Measurements from ENCODE around the gene CCDC9B.

DNA sequence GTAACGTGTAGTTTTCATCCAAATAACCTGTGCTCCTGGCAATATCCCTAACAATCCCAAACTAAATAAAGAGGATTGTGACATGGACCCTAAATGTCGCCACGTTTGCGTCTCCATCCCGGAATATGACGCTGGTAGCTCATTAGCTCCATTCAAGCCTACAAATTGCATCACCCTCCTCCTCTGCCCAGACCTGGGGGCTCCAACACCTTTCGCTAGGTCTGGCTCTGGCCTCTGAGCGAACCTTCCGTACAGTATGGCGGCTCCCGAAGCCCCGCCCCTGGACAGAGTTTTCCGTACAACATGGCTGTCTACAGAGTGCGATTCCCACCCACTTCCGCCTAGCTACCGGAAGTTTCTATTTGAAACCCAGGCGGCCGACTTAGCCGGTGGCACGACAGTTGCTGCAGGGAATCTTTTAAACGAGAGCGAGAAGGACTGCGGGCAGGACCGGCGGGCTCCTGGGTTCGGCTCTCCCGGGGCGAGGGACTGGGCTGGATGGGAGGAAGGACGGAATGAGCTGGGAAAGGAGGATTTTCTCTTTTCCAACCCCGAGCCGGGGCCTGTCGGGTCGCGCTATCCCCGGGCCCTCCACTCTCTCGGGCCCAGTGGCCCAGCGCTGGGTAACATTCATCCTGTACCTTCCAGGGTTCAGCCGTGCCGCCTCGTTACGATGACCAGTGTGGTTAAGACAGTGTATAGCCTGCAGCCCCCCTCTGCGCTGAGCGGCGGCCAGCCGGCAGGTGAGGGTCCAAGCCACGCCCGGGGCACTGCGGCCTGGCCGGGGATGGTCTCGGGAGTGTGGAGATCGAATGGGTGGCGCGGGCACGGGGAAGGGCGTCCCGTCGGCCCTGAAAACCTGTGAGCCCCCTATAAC lies 42.1 kb upstream of the CCDC9B start, which contains the start of gene KNSTRN:
- peak in 1 of 3 donors; percentile 6 for TF ChIP-seq POLR2A (IDR thresholded peaks at IDR 0.05)
- TF ChIP-seq, protein P1, sequence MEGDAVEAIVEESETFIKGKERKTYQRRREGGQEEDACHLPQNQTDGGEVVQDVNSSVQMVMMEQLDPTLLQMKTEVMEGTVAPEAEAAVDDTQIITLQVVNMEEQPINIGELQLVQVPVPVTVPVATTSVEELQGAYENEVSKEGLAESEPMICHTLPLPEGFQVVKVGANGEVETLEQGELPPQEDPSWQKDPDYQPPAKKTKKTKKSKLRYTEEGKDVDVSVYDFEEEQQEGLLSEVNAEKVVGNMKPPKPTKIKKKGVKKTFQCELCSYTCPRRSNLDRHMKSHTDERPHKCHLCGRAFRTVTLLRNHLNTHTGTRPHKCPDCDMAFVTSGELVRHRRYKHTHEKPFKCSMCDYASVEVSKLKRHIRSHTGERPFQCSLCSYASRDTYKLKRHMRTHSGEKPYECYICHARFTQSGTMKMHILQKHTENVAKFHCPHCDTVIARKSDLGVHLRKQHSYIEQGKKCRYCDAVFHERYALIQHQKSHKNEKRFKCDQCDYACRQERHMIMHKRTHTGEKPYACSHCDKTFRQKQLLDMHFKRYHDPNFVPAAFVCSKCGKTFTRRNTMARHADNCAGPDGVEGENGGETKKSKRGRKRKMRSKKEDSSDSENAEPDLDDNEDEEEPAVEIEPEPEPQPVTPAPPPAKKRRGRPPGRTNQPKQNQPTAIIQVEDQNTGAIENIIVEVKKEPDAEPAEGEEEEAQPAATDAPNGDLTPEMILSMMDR (IDR thresholded peaks at IDR 0.05 in 8 of 11, conservative IDR thresholded peaks at IDR 0.05 in 3 of 11), result peak in 1 of 11 experiments; percentile 28

Measured in spleen (tissue), 7 donors.